ENCODE results near the gene DPYSL5.

Gene DPYSL5

DNA sequence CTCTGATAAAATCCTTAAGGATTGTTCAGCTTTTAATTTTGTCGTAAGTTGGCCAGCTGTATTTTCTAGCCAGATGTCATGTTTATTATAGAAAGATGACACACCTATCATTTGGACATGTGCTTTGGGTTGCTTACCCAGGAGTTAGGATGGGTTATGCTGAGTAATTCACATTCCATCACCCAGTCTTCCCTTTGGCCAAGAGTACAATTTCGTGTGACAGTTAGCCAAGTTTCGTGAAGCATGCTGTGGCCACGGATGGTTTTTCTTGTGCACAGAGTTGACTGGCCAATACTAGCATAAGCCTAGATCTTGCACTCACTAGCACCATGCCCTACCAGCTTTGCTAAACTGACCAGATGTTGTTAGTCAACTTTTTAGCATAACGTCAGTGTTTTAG lies 128.3 kb downstream of the DPYSL5 start:
- no peak for DNase-seq
- intact Hi-C loops (cut with DNase I), result no loop called here

DNA sequence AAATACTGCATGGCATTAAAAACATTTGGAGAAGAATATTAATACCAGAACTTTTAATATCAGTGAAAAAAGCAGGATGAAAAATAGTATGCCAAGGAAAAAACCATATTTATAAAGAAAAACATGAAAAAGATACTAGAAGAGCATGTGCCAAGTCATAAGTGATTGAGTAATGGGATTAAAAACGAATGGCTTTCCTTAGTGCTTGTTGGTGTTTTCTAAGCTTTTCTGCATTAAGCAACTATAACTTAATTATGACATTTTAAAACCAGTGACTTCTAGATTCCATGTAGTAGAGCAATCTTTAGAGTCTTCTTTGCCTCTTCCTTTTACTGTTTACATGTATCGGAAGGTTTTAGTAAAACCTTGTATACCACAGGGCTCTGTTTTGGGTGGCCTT lies 129.1 kb downstream of the DPYSL5 start:
- intact Hi-C loops (cut with DNase I), result no loop called here
- no peak for DNase-seq

DNA sequence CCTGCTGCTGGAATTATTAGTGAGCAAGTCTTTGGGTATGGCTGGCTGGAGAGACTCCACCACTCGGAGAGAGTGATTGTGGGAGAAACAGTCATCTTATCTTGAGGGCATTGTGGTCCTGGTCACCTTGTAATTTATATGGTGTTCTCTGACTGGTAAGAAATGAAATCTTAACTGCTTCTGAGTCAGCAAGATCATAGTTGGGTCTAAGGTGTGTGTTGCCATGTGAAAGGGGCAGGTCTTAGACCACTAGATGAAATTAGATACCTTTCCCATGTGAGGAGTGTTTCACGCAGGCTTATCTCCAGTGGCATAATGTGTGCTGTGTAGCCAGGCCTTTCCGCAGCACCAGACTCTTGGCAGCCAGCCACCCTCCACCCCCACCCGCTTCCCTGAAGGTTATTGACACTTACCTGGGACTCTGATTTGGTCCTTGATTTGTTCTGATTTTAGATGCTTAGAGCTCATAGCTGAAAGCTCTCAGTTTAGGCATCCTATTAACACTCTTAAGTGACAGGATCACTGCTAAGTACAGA lies 130.2 kb downstream of the DPYSL5 start:
- intact Hi-C loops (cut with DNase I), result no loop called here
- no peak for DNase-seq

DNA sequence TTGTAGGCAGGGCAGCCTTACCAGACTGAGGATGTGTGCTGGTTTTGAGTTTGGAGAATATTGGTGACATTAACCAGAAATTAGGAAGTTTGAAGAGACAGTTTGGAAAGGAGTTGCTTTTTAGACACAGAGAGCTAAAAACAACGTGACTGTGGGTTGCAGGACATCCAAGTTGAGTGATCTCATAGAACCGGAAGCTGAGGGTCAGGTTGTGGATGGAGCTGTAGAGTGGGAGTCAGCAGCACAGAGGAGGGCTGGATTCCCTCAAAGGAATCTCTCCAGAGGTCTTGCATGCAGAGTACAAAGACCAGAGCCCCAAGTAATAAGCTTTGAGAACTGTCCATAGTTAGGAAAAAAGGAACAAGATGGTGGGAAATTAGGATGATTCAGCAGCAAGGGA lies 131.8 kb downstream of the DPYSL5 start:
- no peak for DNase-seq
- intact Hi-C loops (cut with DNase I), result no loop called here

DNA sequence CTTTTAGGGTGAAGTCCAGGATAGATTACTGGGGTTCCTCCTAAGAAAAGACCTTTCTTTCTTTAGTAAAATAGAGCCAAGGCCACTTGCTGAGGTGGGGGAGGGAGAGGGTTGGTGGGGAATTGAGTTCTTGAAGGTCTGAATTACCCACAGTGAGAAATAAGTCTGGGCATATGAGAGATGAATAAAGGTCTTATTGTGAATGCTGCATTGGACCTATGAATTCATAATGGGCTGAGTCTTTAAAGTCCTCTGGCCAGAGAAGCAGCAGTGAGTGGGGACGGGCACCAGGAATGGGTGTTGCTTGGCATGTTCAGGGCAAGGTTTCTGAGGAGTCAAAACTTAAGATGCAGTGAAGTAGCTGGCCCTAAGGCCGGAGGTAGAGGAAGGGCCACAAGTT lies 133.0 kb downstream of the DPYSL5 start:
- no peak for DNase-seq
- intact Hi-C loops (cut with DNase I), result no loop called here

DNA sequence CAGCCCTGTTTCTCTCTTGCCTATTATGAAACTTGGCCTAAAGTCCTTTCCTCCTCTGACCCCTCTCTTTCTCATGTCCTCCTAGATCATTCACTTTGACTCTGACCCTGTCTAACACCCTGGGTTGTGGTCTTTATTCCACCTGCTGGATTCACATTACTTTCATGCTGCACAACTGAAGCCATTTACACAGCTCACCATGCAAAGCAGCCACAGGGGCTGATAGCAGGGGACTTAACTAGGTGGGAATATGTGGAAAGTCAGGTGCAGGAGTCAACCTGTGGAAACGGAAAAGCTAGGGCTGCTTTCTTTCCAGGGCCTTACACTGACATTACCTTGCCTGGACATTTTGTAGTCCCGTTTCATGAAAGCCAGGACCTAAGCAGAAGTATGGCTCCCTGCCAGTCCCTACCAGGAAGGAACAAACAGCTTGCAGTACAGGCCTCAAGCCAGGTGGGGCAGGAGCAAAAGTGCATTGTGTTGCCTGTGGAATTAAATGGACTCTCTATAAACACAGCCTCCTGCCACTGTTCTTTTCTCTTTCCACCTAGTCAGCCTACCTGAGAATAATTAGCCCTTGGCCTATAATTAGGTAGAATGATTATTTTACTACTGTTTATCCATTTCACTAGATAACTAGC lies 134.3 kb downstream of the DPYSL5 start:
- peak in 6 of 10 donors; percentile 28 to 80 (median 40) for DNase-seq
- intact Hi-C loops (cut with DNase I), result no loop called here

DNA sequence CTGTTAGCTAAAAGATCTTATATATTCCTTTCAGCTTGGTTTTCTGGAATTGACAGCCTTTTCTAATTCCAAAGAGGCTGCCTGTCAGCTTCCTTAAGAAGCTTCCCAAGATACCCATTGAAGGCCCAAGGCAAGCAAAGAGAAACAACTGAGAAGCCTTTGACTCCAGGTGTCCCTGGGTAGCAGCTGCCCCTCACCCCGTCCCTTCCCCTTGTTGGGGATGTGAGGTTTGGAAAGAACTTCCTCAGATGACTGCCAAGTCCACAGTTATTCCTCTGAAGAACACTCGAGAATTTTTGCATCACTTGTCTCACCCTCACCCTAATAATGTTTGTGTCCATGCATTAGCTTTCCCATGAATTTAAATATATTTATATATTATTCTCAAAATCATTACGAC lies 135.8 kb downstream of the DPYSL5 start:
- intact Hi-C loops (cut with DNase I), result no loop called here
- no peak for DNase-seq

DNA sequence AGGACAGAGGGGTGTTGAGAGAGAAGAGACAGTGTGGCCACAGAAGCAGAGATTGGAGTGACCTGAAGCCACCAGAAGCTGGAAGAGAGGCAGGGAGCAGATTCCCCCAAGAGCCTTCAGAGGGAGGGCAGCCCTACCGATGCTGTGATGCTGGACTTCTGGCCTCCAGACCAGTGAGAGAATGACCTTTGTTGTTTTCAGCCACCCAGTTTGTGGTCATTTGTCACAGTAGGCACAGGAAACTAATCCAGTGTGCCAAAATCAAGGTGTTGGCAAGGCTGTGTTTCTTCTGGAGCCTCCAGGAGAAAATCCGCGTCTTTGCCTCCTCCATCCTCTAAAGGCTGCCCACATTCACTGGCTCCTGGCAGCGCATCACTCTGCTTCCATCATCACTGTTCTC lies 137.9 kb downstream of the DPYSL5 start:
- intact Hi-C loops (cut with DNase I), result no loop called here
- no peak for DNase-seq

DNA sequence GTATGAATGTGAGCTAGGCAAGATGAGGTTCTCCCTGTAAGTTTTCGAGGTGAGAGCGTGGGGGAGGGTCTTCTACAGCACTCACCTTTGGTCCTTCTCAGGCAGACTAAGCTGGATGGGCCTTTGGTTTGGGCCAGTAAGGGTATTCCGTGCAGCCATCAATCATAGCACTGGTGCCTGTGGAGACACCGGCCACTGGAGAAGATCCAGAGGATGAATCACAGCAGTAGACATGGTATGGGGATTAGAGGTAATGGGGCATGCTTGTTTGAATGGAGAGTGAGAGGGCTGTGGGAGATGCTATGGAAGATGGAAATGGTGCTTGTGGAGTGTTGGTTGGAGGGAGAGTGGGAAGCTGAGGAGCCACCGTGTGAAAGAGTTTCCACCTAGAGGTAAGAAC lies 138.6 kb downstream of the DPYSL5 start:
- no peak for DNase-seq
- intact Hi-C loops (cut with DNase I), result no loop called here

DNA sequence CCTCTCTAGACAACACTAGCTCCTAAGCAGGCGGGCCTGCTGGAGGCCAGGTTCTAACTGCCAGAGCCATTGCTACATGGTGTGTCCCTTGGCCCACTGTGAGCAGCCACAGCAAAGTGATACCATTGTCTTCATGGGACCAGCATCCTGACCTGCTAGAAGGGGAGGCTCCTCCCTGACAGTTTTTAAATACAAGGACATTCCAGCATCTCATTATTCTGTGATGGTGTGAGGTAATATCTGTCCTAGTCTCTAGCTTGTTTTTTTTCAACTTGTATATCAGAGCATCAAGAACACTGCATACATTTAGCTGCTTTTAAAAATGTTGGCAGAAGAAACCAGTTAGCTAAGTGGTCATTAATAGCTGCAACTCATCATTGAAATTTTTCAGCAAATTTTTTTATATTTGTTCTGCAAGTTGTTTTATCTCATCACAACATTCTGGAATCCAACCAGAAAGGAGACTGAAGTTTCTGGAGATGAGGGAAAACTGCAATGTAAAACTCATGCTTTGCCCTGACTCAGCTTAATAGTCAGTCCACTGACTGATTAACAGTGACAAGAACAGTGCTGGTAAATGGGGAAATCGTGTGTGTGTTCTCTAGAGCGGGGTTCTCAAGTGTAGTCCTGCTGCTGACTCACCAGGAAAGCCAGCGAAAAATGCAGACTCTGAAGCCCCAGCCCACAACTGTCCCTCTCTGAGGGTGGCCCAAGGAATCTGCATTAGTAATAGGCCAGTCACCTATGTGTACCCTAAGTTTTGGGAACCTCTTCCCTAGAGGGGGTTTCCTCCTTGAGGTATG lies 140.3 kb downstream of the DPYSL5 start:
- DNase-seq, result no peak
- intact Hi-C loops (cut with DNase I), result no loop called here

DNA sequence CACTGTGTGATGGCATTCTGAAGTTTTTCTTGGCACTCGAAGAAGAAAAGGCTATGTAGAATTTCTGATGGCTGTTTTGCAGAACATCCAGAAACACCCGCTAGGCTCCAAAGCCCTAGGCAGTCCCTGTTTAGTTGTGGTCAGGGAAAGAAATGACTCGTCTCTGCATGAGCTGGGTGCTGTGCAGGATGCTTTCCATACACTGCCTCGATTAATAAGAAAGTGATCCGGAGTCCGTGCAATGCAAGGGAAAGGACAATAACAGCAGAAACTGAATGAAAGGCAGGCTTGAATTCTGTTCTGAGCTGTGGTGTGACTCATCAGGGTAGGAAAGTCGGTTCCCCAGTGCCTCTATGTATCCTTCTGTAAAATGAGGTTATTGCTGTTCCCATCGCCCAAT lies 141.2 kb downstream of the DPYSL5 start:
- intact Hi-C loops (cut with DNase I), result no loop called here

DNA sequence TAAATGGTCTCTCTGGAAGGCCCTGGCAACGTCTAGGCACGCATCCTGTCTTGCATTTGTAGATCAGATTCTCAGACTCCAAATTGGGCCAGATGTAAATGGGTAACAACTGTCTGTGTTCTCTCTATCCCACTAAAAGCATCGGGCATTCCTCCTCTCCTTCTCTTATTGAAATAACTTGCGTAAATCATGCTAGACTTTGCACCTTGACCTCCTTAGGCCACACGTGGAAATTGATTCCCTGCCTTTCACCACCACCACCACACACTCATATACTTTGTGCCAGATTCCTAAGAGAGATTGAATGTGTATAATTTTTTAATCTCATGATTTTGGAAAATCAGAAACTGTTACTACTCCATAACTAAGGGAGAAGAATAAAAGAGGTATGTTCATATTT lies 143.8 kb downstream of the DPYSL5 start:
- no peak for DNase-seq
- intact Hi-C loops (cut with DNase I), result no loop called here

More for the DNA sequence above, 141.2 kb downstream of the DPYSL5 start:
- no peak for DNase-seq

DNA sequence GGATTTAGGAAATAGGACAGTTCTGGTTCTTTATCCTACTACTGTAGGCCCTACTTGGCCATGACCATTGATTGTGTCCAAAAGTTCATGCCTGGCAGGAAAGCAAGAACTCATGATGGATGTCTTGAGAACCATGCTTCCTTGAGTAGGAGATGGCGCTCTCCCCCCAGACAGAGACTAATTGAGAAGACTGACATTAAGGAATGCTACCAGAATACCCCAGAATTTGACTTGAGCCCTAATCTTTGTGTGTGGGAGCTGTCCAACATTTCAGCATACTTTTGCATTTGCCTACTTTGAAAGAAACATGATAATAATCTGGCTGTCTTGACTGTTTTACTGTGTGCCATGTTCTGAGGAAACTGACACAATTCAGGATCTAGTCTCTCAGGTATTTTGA lies 145.8 kb downstream of the DPYSL5 start:
- intact Hi-C loops (cut with DNase I), result no loop called here
- no peak for DNase-seq

DNA sequence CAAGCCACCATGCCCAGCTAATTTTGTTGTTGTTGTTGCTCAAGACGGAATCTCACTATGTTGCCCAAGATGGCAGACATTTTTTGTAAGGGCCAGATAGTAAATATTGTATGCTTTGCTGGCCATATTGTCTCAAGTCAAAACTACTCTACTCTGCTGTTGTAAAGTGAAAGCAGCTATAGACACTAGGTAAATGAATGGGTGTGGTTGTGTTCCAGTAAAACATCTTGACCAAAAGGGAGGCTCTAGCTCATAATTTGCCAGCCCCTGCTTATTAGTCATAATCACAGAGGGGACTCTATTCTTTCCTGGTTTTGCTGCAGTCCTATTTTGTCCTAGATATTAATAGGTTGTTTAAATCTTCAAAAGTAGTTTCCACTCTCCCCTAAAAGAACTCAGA lies 147.1 kb downstream of the DPYSL5 start:
- DNase-seq, result no peak
- intact Hi-C loops (cut with DNase I), result no loop called here

DNA sequence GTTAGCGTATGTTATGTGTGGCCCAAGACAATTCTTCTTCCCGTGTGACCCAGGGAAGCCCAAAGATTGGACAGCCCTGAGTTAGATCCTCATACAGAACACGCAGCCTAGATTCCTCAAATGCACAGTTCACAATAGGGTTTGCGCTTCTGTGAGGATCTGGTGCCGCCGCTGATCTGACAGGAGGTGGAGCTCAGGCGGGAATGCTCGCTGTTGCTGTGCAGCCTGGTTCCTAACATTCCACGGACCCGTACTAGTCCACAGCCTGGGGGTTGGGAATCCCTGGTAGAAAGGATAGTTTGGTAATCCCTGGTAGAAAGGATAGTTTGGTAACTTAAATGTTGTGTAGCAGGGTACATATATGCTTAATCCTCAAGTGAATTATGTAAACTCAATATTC lies 149.5 kb downstream of the DPYSL5 start:
- peak in 1 of 10 donors; percentile 62 for DNase-seq
- intact Hi-C loops (cut with DNase I), result no loop called here

DNA sequence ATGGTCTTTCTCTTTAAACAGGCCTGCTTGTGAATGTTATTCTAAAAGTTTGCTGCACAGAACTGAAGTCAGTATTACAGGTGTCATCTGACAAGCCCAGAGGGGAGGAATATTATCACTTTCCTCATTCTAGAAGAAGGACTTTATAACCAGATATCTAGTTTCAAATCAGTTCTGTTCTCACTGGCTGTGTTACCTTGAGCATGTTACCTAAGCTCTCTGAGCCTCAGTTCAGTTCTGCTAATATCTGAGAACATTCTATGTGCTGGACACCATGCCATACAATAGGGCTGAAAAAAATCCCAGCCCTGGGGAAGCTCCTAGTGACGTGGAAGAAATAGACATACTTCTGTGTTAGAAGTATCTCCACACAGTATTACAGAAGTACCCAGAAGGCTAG lies 150.4 kb downstream of the DPYSL5 start:
- intact Hi-C loops (cut with DNase I), result no loop called here
- no peak for DNase-seq
